HS-27A (cell line): Measurements from ENCODE around the gene DNAJC16.
"Not testable (repeated sequence)": the region's sequence is repeated elsewhere in the genome, so short reads cannot be mapped to it uniquely, and the experiment has no call there.

ENCODE experiments used
- DNase-seq: peaks from one replicate; pipeline ENCODE4 v3.0.0-alpha.2; 2012; ENCODE audit warnings: low read depth, missing footprints

The DNAJC16 gene

GRCh38 chr1:15526490-15527339 lies at the start of gene DNAJC16:
TSS of gene DNAJC16 (plus strand) at chr1:15526848. CDS start at chr1:15529106, 2,258 bp downstream.
- peak; percentile 99 for DNase-seq

- no peak for DNase-seq
Observed at GRCh38 chr1:15476927-15477326, 49.7 kb upstream of the DNAJC16 start.

GRCh38 chr1:15477646-15478212 lies 48.9 kb upstream of the DNAJC16 start:
- DNase-seq, result no peak

- no peak for DNase-seq
Observed at GRCh38 chr1:15479654-15480347, 46.8 kb upstream of the DNAJC16 start.

GRCh38 chr1:15482455-15482854 lies 44.2 kb upstream of the DNAJC16 start:
- DNase-seq, result not testable (repeated sequence)

GRCh38 chr1:15482983-15483543 lies 43.6 kb upstream of the DNAJC16 start:
- DNase-seq, result not testable (repeated sequence)

- DNase-seq, result no peak
Observed at GRCh38 chr1:15483971-15484370, 42.7 kb upstream of the DNAJC16 start.

GRCh38 chr1:15484443-15484842 lies 42.2 kb upstream of the DNAJC16 start:
- not testable (repeated sequence) for DNase-seq

- no peak for DNase-seq
Observed at GRCh38 chr1:15485636-15486035, 41.0 kb upstream of the DNAJC16 start.

- not testable (repeated sequence) for DNase-seq
Observed at GRCh38 chr1:15486844-15487610, 39.6 kb upstream of the DNAJC16 start.

- DNase-seq, result no peak
Observed at GRCh38 chr1:15488371-15488770, 38.3 kb upstream of the DNAJC16 start.

- DNase-seq, result no peak
Observed at GRCh38 chr1:15489052-15489736, 37.5 kb upstream of the DNAJC16 start.

- not testable (repeated sequence) for DNase-seq
Observed at GRCh38 chr1:15491010-15491409, 35.6 kb upstream of the DNAJC16 start.

- no peak for DNase-seq
Observed at GRCh38 chr1:15492596-15492995, 34.1 kb upstream of the DNAJC16 start.

- no peak for DNase-seq
Observed at GRCh38 chr1:15493869-15494390, 32.7 kb upstream of the DNAJC16 start.

GRCh38 chr1:15500184-15501178 lies 26.2 kb upstream of the DNAJC16 start:
- no peak for DNase-seq

- peak; percentile 2 for DNase-seq
Observed at GRCh38 chr1:15501208-15502032, 25.2 kb upstream of the DNAJC16 start.

GRCh38 chr1:15504436-15504835 lies 22.2 kb upstream of the DNAJC16 start:
- DNase-seq, result no peak

- DNase-seq, result no peak
Observed at GRCh38 chr1:15506831-15507230, 19.8 kb upstream of the DNAJC16 start.
